NCI-H2029 treated with DMSO at 0.1 percent for 48 hours (cell line): ENCODE results near the gene NKX2-3.

Source experiments
- DNase-seq: peaks from one replicate; lab custom pipeline; 2025; lab: John Stamatoyannopoulos, UW

NKX2-3 gene

DNA sequence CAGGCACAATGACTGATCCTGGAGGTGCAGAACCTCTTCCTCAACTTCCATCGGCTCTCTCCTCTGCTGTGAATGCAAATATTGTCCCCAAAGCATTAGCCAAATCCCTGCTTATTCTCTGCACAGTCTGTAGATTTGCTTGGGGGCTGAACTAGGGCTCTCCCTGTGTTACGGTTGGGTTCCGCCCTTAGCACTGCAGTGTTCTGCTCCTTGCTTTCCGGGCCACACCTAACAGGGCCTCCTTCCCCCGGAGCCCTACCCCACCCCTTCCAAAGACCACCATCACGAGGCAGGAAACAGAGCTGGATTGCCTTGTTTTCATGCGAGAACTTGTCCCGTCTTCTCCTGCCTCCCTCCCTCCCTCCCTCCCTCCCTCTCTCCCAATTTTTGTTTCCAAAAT lies 50.9 kb downstream of the NKX2-3 start:
- DNase-seq: no peak
